Testis (tissue), 3 donors: Measurements from ENCODE around the gene IL23A. TPM values are rescaled to one million over a fixed set of nuclear protein-coding genes. Genes with fewer than 3 reads are reported as not detected.

ENCODE experiments used
- DNase-seq: peaks from one replicate; pipeline ENCODE4 v3.0.0-alpha.2; 2019
- H3K27ac ChIP-seq, 2 donors: fragments of 200-600 bp; sonication (generic); one replicate each; pipeline ENCODE4 v1.5.1; 2019
- H3K27me3 ChIP-seq: fragments of 200-600 bp; sonication (generic); one replicate; pipeline ENCODE4 v1.5.1; 2019
- H3K36me3 ChIP-seq: fragments of 200-600 bp; sonication (generic); one replicate; pipeline ENCODE4 v1.5.1; 2017; ENCODE audit warnings: low read depth; ENCODE audit errors: missing control alignments
- H3K4me1 ChIP-seq: fragments of 200-600 bp; sonication (generic); one replicate; pipeline ENCODE4 v1.5.1; 2019
- H3K4me3 ChIP-seq, 2 donors: fragments of 200-600 bp; sonication (generic); one replicate each; pipeline ENCODE4 v1.5.1; 2017 to 2019
- H3K9me3 ChIP-seq: fragments of 200-600 bp; sonication (generic); one replicate; pipeline ENCODE4 v1.5.1; 2017
- POLR2A ChIP-seq: fragments of 450-650 bp; IDR thresholded peaks from one replicate; pipeline ENCODE4 v1.6.1; 2017; ENCODE audit warnings: antibody characterized with exemption, mild to moderate bottlenecking, moderate library complexity
- WGBS, 2 donors: methylation state at CpG; one replicate each; pipeline ENCODE4 v1.1.5; 2018; 5-methylcytosine and 5-hydroxymethylcytosine counted together
- intact Hi-C: fragments of 100-400 bp; cut with DNase I; formaldehyde crosslinking; loops from one replicate; pipeline ENCODE4 v1.15.1; 2023; ENCODE audit warnings: low total_unique reads
- polyA plus RNA-seq: library from polyadenylated mRNA; stranded (reverse); fragments of 350-450 nt; fragmentation: Illumina TruSeq; extraction: RNeasy Lipid Tissue Mini Kit (QIAGEN cat#74804); gene quantifications from one replicate; pipeline ENCODE4 v1.2.3, GENCODE V29; 2014; ENCODE audit warnings: low read depth, low replicate concordance; ENCODE audit not compliant: insufficient read depth
- total RNA-seq, 2 donors: library from RNA; depleted of rRNA; stranded (reverse); fragments of >200 nt; gene quantifications; one replicate each; pipeline ENCODE4 v1.2.3, GENCODE V29; 2016
- TF ChIP-seq, protein P1 (sequence below), 3 experiments: fragments of 450-650 bp in 2 of 3; fragments of 200-600 bp in 1 of 3; sonication (generic) in 1 of 3; IDR thresholded peaks; one replicate each; pipeline ENCODE4 v1.5.1; 2016 to 2019; ENCODE audit warnings: antibody characterized with exemption in 3 of 3, mild to moderate bottlenecking in 2 of 3, moderate library complexity in 1 of 3

IL23A gene
- total and polyA plus RNA-seq, 3 donors from 2014 or later: 8.1 to 34.9 (median 8.4) TPM

DNA sequence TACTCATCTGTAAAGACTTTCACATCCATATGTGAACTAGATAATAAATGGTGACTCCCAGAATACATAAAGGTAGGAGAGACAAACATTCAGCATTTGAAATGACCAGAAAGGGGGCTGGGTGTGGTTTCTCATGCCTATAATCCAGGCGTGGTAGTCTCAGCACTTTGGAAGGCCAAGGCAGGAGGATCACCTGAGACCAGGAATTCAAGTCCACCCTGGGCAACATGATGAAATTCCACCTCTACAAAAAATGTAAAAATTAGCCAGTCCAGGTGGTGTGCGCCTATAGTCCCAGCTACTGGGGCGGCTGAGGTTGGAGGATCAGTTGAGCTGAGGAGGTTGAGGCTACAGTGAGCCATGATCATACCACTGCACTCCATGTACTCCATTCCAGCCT is 34.4 kb upstream of the IL23A start:
- TF ChIP-seq POLR2A: no peak
- Histone ChIP-seq H3K4me3 (no peak overlapping the region), H3K36me3 (no peaks in the 10 kb centered on the region), H3K27ac (no peak overlapping the region), H3K4me1 (peaks cover 14% of the 10 kb centered on the region), H3K27me3 (no peaks in the 10 kb centered on the region), H3K9me3 (no peaks in the 10 kb centered on the region)
- 89 to 93% methylated on average over 3 of the region's 3 CpGs for WGBS, 2 donors
- intact Hi-C loops: no loop called here
- DNase-seq: no peak

DNA sequence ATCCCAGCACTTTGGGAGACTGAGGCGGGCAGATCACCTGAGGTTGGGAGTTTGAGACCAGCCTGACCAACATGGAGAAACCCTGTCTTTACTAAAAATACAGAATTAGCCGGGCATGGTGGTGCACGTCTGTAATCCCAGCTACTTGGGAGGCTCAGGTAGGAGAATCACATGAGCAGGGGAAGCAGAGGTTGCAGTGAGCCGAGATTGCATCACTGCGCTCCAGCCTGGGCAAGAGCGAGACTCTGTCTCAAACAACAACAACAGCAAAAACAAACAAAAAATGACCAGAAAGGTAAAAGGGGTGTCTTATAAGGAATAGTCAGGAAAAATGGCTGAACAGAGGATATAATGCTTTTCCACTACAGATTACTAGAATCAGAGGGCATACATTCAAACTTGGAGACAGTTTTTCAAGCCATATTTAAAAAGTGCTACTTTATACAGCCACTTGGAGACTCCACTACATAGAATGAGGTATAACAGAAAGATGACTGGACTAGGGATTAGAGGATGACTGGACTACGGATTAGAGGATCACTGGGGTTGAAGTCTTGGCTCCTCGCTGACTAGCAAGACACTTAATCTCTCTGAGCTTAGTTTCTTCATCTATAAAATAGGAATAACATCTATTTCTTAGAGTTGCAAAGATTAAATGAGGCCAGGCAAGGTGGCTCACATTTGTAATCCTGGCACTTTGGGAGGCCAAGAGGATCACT is 33.7 kb upstream of the IL23A start:
- Histone ChIP-seq H3K27me3 (no peaks in the 10 kb centered on the region), H3K4me1 (peaks cover 13% of the 10 kb centered on the region), H3K27ac (no peak overlapping the region), H3K4me3 (no peak overlapping the region), H3K36me3 (no peaks in the 10 kb centered on the region), H3K9me3 (no peaks in the 10 kb centered on the region)
- WGBS, 2 donors: 92% methylated on average over 7 to 8 of the region's 8 CpGs
- DNase-seq: no peak
- intact Hi-C loops: no loop called here
- TF ChIP-seq, protein P1, sequence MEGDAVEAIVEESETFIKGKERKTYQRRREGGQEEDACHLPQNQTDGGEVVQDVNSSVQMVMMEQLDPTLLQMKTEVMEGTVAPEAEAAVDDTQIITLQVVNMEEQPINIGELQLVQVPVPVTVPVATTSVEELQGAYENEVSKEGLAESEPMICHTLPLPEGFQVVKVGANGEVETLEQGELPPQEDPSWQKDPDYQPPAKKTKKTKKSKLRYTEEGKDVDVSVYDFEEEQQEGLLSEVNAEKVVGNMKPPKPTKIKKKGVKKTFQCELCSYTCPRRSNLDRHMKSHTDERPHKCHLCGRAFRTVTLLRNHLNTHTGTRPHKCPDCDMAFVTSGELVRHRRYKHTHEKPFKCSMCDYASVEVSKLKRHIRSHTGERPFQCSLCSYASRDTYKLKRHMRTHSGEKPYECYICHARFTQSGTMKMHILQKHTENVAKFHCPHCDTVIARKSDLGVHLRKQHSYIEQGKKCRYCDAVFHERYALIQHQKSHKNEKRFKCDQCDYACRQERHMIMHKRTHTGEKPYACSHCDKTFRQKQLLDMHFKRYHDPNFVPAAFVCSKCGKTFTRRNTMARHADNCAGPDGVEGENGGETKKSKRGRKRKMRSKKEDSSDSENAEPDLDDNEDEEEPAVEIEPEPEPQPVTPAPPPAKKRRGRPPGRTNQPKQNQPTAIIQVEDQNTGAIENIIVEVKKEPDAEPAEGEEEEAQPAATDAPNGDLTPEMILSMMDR (IDR thresholded peaks at IDR 0.05): no peak
- no peak for TF ChIP-seq POLR2A

DNA sequence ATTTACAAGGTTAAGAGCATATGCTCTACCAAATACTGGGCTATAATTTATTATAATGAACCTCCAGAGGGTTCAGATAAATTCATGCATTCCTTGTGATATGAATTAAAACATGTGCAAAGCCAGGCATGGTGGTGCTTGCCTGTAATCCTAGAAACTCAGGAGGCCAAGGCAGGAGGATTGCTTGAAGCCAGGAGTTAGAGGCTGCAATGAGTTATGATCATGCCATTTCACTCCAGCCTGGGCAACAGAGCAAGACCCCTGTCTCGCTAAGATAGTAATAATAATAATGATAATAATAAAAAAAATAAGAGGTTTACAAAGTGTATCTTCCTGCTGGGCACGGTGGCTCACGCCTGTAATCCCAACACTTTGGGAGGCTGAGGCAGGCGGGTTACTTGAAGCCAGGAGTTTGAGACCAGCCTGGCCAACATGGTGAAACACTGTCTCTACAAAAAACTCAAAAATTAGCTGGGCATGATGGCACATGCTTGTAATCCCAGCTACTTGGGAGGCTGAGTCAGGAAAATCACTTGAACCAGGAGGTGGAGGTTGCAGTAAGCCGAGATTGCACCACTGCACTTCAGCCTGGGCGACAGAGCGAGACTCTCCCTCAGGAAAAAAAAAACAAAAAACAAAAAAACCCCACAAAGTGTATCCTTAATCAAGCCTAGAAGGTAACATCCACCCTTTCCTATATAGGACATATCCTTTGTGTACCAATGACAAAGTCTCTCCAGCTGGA is 31.3 kb upstream of the IL23A start:
- no peak for DNase-seq
- H3K27me3 ChIP-seq: no peaks in the 10 kb centered on the region
- no peak overlapping the region for H3K27ac ChIP-seq
- TF ChIP-seq, protein P1 (IDR thresholded peaks at IDR 0.05): no peak
- no peak for TF ChIP-seq POLR2A
- intact Hi-C loops: no loop called here
- H3K36me3 ChIP-seq: no peaks in the 10 kb centered on the region
- no peak overlapping the region for H3K4me3 ChIP-seq
- no peaks in the 10 kb centered on the region for H3K9me3 ChIP-seq
- WGBS, 2 donors: 92 to 96% methylated on average over 7 of the region's 7 CpGs
- H3K4me1 ChIP-seq: no peaks in the 10 kb centered on the region

DNA sequence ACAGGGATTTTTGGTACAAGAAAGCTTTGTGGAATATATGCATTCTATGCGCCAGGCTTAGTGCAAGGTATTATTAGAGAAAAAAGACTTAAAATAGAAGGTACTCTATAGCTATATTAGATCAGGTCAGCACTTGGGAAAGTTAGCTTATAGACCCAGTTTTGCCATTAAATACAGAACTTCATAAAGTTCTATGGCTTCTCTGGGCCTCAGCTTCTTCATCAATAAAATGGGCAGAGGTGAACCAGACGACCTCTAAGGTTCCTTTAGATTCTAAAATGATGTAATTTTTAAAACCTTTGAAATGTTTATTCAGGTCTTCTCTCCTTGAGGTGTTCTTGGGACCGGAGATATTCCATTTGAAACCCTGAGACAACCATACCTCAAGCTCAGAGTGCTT is 30.0 kb upstream of the IL23A start:
- Histone ChIP-seq H3K27ac (no peak overlapping the region), H3K9me3 (no peaks in the 10 kb centered on the region), H3K4me3 (no peak overlapping the region), H3K36me3 (no peaks in the 10 kb centered on the region), H3K27me3 (no peaks in the 10 kb centered on the region), H3K4me1 (no peaks in the 10 kb centered on the region)
- intact Hi-C loops: no loop called here
- TF ChIP-seq, protein P1 (IDR thresholded peaks at IDR 0.05): no peak
- no peak for TF ChIP-seq POLR2A
- WGBS, 2 donors: 95 to 98% methylated on average over 3 of the region's 3 CpGs
- DNase-seq: no peak

DNA sequence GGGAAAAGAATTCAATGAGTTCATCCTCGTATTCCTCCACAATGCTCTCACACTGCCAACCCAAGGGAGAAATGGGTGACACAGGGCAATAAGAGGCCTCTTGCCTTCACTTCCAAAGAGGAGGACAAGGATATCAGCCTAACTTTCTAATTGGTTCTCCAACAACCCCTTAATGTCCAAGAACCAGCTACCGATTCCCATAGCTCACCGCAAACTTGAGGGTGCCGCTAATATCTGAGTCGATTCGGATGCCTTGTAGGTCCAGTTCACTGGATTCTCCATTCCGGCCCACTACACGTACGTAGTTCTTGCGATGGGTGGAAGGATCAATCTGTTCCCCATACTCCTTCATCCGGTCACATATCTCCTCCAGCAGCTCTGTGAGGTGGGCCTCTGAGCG is 27.7 kb upstream of the IL23A start:
- TF ChIP-seq POLR2A: no peak
- TF ChIP-seq, protein P1 (IDR thresholded peaks at IDR 0.05): no peak
- no peak overlapping the region for H3K4me3 ChIP-seq
- WGBS, 2 donors: 92 to 93% methylated on average over 12 of the region's 12 CpGs
- H3K36me3 ChIP-seq: no peaks in the 10 kb centered on the region
- H3K27ac ChIP-seq: no peak overlapping the region
- H3K27me3 ChIP-seq: no peaks in the 10 kb centered on the region
- DNase-seq: no peak
- peaks cover 10% of the 10 kb centered on the region for H3K4me1 ChIP-seq
- intact Hi-C loops: no loop called here
- H3K9me3 ChIP-seq: no peaks in the 10 kb centered on the region
